A673 (cell line): Measurements from ENCODE around the gene IGSF21. TPM values are rescaled to one million over a fixed set of nuclear protein-coding genes. Genes with fewer than 3 reads are reported as not detected.

ENCODE experiments used
- BruUV-seq: library from RNA; stranded (reverse); fragments of 400-500 nt; replicated peaks from 2 replicates; lab custom pipeline; 2021; lab: Mats Ljungman, UMichigan
- CTCF ChIA-PET: fragments of 300-600 bp; sonication (Branson Sonifier 250); formaldehyde crosslinking; loops from one replicate; lab custom pipeline; 2022; ENCODE audit warnings: antibody characterized with exemption; lab: Charles Lee
- POLR2A ChIA-PET: fragments of 300-600 bp; sonication (Branson Sonifier 250); formaldehyde crosslinking; loops from one replicate; lab custom pipeline; 2022; ENCODE audit warnings: antibody characterized with exemption; ENCODE audit not compliant: low non-redundant PET; lab: Charles Lee
- DNase-seq: peaks from one replicate; pipeline ENCODE4 v3.0.0-alpha.2; 2015; ENCODE audit warnings: low spot score
- H3K27ac ChIP-seq: fragments of 200-600 bp; sonication (generic); 2 replicates; pipeline ENCODE4 v1.5.1; 2016; ENCODE audit warnings: mixed run types, low read depth, mild to moderate bottlenecking, mixed read lengths, antibody characterized with exemption, low read length; ENCODE audit not compliant: poor library complexity, severe bottlenecking
- H3K27me3 ChIP-seq: fragments of 200-600 bp; sonication (generic); replicated peaks from 2 replicates; pipeline ENCODE4 v1.6.1; 2017; ENCODE audit warnings: mixed run types, low read depth, mild to moderate bottlenecking, mixed read lengths, antibody characterized with exemption, low read length; ENCODE audit not compliant: insufficient read depth, poor library complexity
- H3K36me3 ChIP-seq: fragments of 200-600 bp; sonication (generic); 2 replicates; pipeline ENCODE4 v1.6.1; 2016; ENCODE audit warnings: mixed run types, mild to moderate bottlenecking, mixed read lengths, antibody characterized with exemption, low read length; ENCODE audit not compliant: insufficient read depth, poor library complexity, severe bottlenecking
- H3K4me1 ChIP-seq: fragments of 200-600 bp; sonication (generic); 2 replicates; pipeline ENCODE4 v1.6.1; 2017; ENCODE audit warnings: mixed run types, mild to moderate bottlenecking, mixed read lengths, antibody characterized with exemption, low read length; ENCODE audit not compliant: insufficient read depth, poor library complexity, severe bottlenecking
- H3K4me3 ChIP-seq: fragments of 200-600 bp; sonication (generic); 2 replicates; pipeline ENCODE4 v1.5.1; 2016; ENCODE audit warnings: low read depth, mixed run types, mild to moderate bottlenecking, mixed read lengths, low read length; ENCODE audit not compliant: poor library complexity, severe bottlenecking
- H3K9me3 ChIP-seq: fragments of 200-600 bp; sonication (generic); 2 replicates; pipeline ENCODE4 v1.6.1; 2016; ENCODE audit warnings: mixed run types, low read depth, mild to moderate bottlenecking, mixed read lengths, antibody characterized with exemption, low read length; ENCODE audit not compliant: poor library complexity, severe bottlenecking
- CTCF ChIP-seq: fragments of 300-800, 200-600 bp; sonication (generic); conservative IDR thresholded peaks from 2 replicates; pipeline ENCODE4 v1.5.1; 2017; ENCODE audit warnings: low read depth, mild to moderate bottlenecking, antibody characterized with exemption, low read length, moderate library complexity, mixed read lengths
- EZH2 ChIP-seq: fragments of 200-600 bp; sonication (generic); IDR thresholded peaks from 2 replicates; pipeline ENCODE4 v1.6.1; 2017; ENCODE audit warnings: borderline replicate concordance, low read depth, mild to moderate bottlenecking, mixed read lengths, antibody characterized with exemption, low read length; ENCODE audit not compliant: poor library complexity, severe bottlenecking
- intact Hi-C: fragments of 100-400 bp; cut with micrococcal nuclease; formaldehyde crosslinking; loops from one replicate; pipeline ENCODE4 v1.10.0; 2022; ENCODE audit not compliant: unreplicated experiment
- total RNA-seq: library from RNA; stranded (reverse); gene quantifications from 2 replicates; pipeline ENCODE4 v1.2.3, GENCODE V29; 2021

The IGSF21 gene
- total RNA-seq, 1 experiment from 2014 or later, result 3.2 TPM

GRCh38 chr1:18126616-18127015, 19.0 kb downstream of the IGSF21 start:
- Histone ChIP-seq H3K27ac (no peak overlapping the region), H3K9me3 (no peaks in the 10 kb centered on the region), H3K36me3 (no peaks in the 10 kb centered on the region), H3K4me3 (no peak overlapping the region), H3K4me1 (no peaks in the 10 kb centered on the region), H3K27me3 (no peaks in the 10 kb centered on the region)
- intact Hi-C loops, result no loop called here
- no peak for DNase-seq
- no TSS peak for BruUV-seq
- TF ChIP-seq CTCF (no peak), EZH2 (no peak)
- CTCF ChIA-PET, result no interaction called here
- POLR2A ChIA-PET, result no interaction called here

GRCh38 chr1:18128298-18128697, 20.7 kb downstream of the IGSF21 start:
- no peak for TF ChIP-seq CTCF
- TF ChIP-seq EZH2, result no peak
- Histone ChIP-seq H3K27me3 (no peaks in the 10 kb centered on the region), H3K27ac (no peak overlapping the region), H3K4me1 (no peaks in the 10 kb centered on the region), H3K9me3 (no peaks in the 10 kb centered on the region), H3K4me3 (no peak overlapping the region), H3K36me3 (no peaks in the 10 kb centered on the region)
- ChIA-PET CTCF (no interaction called here), POLR2A (no interaction called here)
- intact Hi-C loops, result no loop called here
- no TSS peak for BruUV-seq
- no peak for DNase-seq

DNA sequence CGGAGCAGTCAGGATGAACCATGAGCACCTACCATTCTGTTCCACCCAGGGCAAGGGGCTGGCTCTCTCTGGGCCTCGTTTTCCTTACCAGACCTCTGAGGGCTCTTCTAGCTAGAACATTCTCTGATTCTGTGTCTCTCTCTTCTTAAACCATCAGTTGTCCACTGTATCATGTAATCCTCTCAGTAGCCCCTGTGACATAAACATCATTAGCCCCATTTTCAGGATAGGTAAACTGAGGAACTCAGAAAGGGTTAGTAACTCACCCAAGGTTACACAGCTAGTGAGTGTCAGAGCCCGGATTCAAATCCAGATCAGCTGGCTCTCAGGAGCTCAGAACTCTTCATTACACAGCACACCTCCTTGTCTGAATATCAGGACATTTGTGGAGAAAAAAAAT, 22.8 kb downstream of the IGSF21 start:
- no peaks in the 10 kb centered on the region for H3K4me1 ChIP-seq
- no peak for DNase-seq
- TF ChIP-seq CTCF (no peak), EZH2 (no peak)
- no TSS peak for BruUV-seq
- no peaks in the 10 kb centered on the region for H3K36me3 ChIP-seq
- no peak overlapping the region for H3K4me3 ChIP-seq
- CTCF ChIA-PET, result no interaction called here
- POLR2A ChIA-PET, result no interaction called here
- no peak overlapping the region for H3K27ac ChIP-seq
- no peaks in the 10 kb centered on the region for H3K27me3 ChIP-seq
- intact Hi-C loops, result no loop called here
- H3K9me3 ChIP-seq, result no peaks in the 10 kb centered on the region
